Measurements from ENCODE around the gene HEPH. TPM values are rescaled to one million over a fixed set of nuclear protein-coding genes. Genes with fewer than 3 reads are reported as not detected.
"Not testable (repeated sequence)": the region's sequence is repeated elsewhere in the genome, so short reads cannot be mapped to it uniquely, and the experiment has no call there.

The HEPH gene
- total and polyA plus RNA-seq, 9 of the 15 experiments (the other 6 are each of a cell fraction or from before 2014, with no cell fraction given), result 22.4 to 67.6 (median 42.9) TPM

DNA sequence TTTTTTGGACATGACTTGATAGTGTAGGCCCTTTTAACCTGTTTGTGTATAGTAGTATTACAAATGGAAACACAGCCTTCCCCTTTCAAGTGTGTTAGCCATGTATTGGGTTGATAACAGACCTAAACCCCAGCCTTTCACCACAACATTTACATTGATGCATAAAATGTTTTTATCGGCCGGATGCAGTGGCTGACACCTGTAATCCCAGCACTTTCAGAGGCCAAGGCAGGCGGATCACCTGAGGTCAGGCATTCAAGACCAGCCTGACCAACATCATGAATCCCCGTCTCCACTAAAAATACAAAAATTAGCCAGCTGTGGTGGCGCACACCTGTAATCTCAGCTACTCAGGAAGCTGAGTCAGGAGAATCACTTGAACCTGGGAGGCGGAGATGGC, 45.3 kb upstream of the HEPH start:
- intact Hi-C loops (cut with micrococcal nuclease); FAIRE-seq; BruUV-seq (replicated peaks); H3K27ac ChIP-seq (ENCODE audit: extremely low read depth, low read depth, low read length); H3K4me2 ChIP-seq (ENCODE audit: insufficient read depth, low read length); H4K20me1 ChIP-seq (replicated peaks; ENCODE audit: control insufficient read depth, insufficient read depth, low read length); H3K27me3 ChIP-seq (ENCODE audit: control insufficient read depth in 2 of 2, insufficient read depth in 2 of 2, low read length in 2 of 2); H3K9me3 ChIP-seq (replicated peaks; ENCODE audit: control insufficient read depth, insufficient read depth, low read depth, low read length); ATAC-seq; H2AFZ ChIP-seq (ENCODE audit: low read depth, low read length); H3K9me1 ChIP-seq (ENCODE audit: control insufficient read depth, insufficient read depth, low read length); H3K79me2 ChIP-seq (ENCODE audit: control insufficient read depth, insufficient read depth, low read length); CTCF ChIA-PET (ENCODE audit: low intra/inter-chr PET ratio); in situ Hi-C loops (cut with MboI); H3K36me3 ChIP-seq (ENCODE audit: control insufficient read depth, insufficient read depth, low read length); POLR2A ChIA-PET; H3K9ac ChIP-seq (ENCODE audit: insufficient read depth in 1 of 2, low read depth in 2 of 2, low read length in 2 of 2); H3K4me1 ChIP-seq (replicated peaks in 1 of 2; ENCODE audit: control insufficient read depth in 2 of 2, insufficient read depth in 2 of 2, low read length in 2 of 2); H3K4me3 ChIP-seq; TF ChIP-seq TEAD4 (CRISPR knock-in tag; IDR thresholded peaks at IDR 0.05; ENCODE audit: borderline replicate concordance): not testable (repeated sequence)
- 30% methylated on average over 6 of the region's 6 CpGs for WGBS (ENCODE audit: insufficient coverage, low coverage, missing lambda C conversion rate)
- DNase-seq (ENCODE audit: extremely low read depth in 1 of 4, low spot score in 3 of 4), result peak in 1 of 4 experiments; percentile 7
- TF ChIP-seq TEAD4 (IDR thresholded peaks at IDR 0.05; ENCODE audit: low read length) (peak; percentile 52; the same call in 1 of the 2 replicates), CBFA2T3 (IDR thresholded peaks at IDR 0.05) (peak; percentile 76), ARID1B (IDR thresholded peaks at IDR 0.05) (peak; percentile 58), CBFA2T2 (conservative IDR thresholded peaks at IDR 0.05) (peak; percentile 56), NCOR1 (IDR thresholded peaks at IDR 0.05) (peak; percentile 13; the same call in 1 of the 2 replicates), TAL1 (IDR thresholded peaks at IDR 0.05) (peak; percentile 59), KDM1A (IDR thresholded peaks at IDR 0.05) (peak; percentile 43 to 58; a peak in 3 of 4 replicates), TCF3 (CRISPR knock-in tag; IDR thresholded peaks at IDR 0.05) (0 out of 2 replicates have a peak, but pooled peaks have one; percentile 42)

DNA sequence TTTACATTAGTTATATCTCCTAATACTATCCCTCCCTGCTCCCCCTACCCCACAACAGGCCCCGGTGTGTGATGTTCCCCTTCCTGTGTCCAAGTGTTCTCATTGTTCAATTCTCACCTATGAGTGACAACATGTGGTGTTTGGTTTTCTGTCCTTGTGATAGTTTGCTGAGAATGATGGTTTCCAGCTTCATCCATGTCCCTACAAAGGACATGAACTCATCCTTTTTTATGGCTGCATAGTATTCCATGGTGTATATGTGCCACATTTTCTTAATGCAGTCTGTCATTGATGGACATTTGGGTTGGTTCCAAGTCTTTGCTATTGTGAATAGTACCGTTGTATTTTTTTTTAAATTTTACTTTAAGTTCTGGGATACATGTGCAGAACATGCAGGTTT, 42.7 kb upstream of the HEPH start:
- POLR2A ChIA-PET; CTCF ChIA-PET (ENCODE audit: low intra/inter-chr PET ratio); intact Hi-C loops (cut with micrococcal nuclease); H3K27me3 ChIP-seq (ENCODE audit: control insufficient read depth in 2 of 2, insufficient read depth in 2 of 2, low read length in 2 of 2); H2AFZ ChIP-seq (ENCODE audit: low read depth, low read length); H3K4me3 ChIP-seq; H3K9me3 ChIP-seq (replicated peaks; ENCODE audit: control insufficient read depth, insufficient read depth, low read depth, low read length); ATAC-seq; H3K9me1 ChIP-seq (ENCODE audit: control insufficient read depth, insufficient read depth, low read length); in situ Hi-C loops (cut with MboI); BruUV-seq (replicated peaks); H4K20me1 ChIP-seq (replicated peaks; ENCODE audit: control insufficient read depth, insufficient read depth, low read length); H3K36me3 ChIP-seq (ENCODE audit: control insufficient read depth, insufficient read depth, low read length); H3K4me1 ChIP-seq (replicated peaks in 1 of 2; ENCODE audit: control insufficient read depth in 2 of 2, insufficient read depth in 2 of 2, low read length in 2 of 2); H3K79me2 ChIP-seq (ENCODE audit: control insufficient read depth, insufficient read depth, low read length); DNase-seq (ENCODE audit: extremely low read depth in 1 of 4, low spot score in 3 of 4); H3K4me2 ChIP-seq (ENCODE audit: insufficient read depth, low read length); FAIRE-seq; H3K27ac ChIP-seq (ENCODE audit: extremely low read depth, low read depth, low read length); H3K9ac ChIP-seq (ENCODE audit: insufficient read depth in 1 of 2, low read depth in 2 of 2, low read length in 2 of 2): not testable (repeated sequence)
- peak; percentile 55 for TF ChIP-seq ZNF146 (CRISPR knock-in tag; IDR thresholded peaks at IDR 0.05; ENCODE audit: unreplicated experiment)
- 23% methylated on average over 2 of the region's 2 CpGs for WGBS (ENCODE audit: insufficient coverage, low coverage, missing lambda C conversion rate)
